Measurements from ENCODE around the gene TLR4.

The TLR4 gene

GRCh38 chr9:117750401-117750800 lies 46.2 kb downstream of the TLR4 start:
- H3K4me3 ChIP-seq (replicated peaks; ENCODE audit: low read depth, low read length), result no peak overlapping the region
- DNase-seq (ENCODE audit: extremely low read depth, insufficient read length), result no peak
- no peaks in the 10 kb centered on the region for H3K36me3 ChIP-seq (ENCODE audit: control insufficient read depth, insufficient read depth, low read length)
- H3K27me3 ChIP-seq (replicated peaks; ENCODE audit: control insufficient read depth, insufficient read depth, low read length), result no peaks in the 10 kb centered on the region
- TF ChIP-seq CTCF (IDR thresholded peaks at IDR 0.05; ENCODE audit: insufficient read depth, low read length, poor library complexity, severe bottlenecking), result no peak

GRCh38 chr9:117752894-117753293 lies 48.7 kb downstream of the TLR4 start:
- no peak for TF ChIP-seq CTCF (IDR thresholded peaks at IDR 0.05; ENCODE audit: insufficient read depth, low read length, poor library complexity, severe bottlenecking)
- Histone ChIP-seq H3K27me3 (replicated peaks; ENCODE audit: control insufficient read depth, insufficient read depth, low read length) (no peaks in the 10 kb centered on the region; the same call in 1 of the 2 replicates), H3K4me3 (replicated peaks; ENCODE audit: low read depth, low read length) (no peak overlapping the region), H3K36me3 (ENCODE audit: control insufficient read depth, insufficient read depth, low read length) (no peaks in the 10 kb centered on the region)
- DNase-seq (ENCODE audit: extremely low read depth, insufficient read length), result no peak

- Histone ChIP-seq H3K4me3 (replicated peaks; ENCODE audit: low read depth, low read length) (no peak overlapping the region), H3K36me3 (ENCODE audit: control insufficient read depth, insufficient read depth, low read length) (no peaks in the 10 kb centered on the region), H3K27me3 (replicated peaks; ENCODE audit: control insufficient read depth, insufficient read depth, low read length) (no peaks in the 10 kb centered on the region; the same call in 1 of the 2 replicates)
- no peak for TF ChIP-seq CTCF (IDR thresholded peaks at IDR 0.05; ENCODE audit: insufficient read depth, low read length, poor library complexity, severe bottlenecking)
- no peak for DNase-seq (ENCODE audit: extremely low read depth, insufficient read length)
Measured at GRCh38 chr9:117757561-117758190, 53.5 kb downstream of the TLR4 start.

GRCh38 chr9:117763314-117763713 lies 59.1 kb downstream of the TLR4 start:
- Histone ChIP-seq H3K27me3 (replicated peaks; ENCODE audit: control insufficient read depth, insufficient read depth, low read length) (no peaks in the 10 kb centered on the region), H3K36me3 (ENCODE audit: control insufficient read depth, insufficient read depth, low read length) (no peaks in the 10 kb centered on the region), H3K4me3 (replicated peaks; ENCODE audit: low read depth, low read length) (no peak overlapping the region)
- DNase-seq (ENCODE audit: extremely low read depth, insufficient read length), result no peak
- TF ChIP-seq CTCF (IDR thresholded peaks at IDR 0.05; ENCODE audit: insufficient read depth, low read length, poor library complexity, severe bottlenecking), result no peak

GRCh38 chr9:117768750-117769395 lies 64.7 kb downstream of the TLR4 start:
- no peaks in the 10 kb centered on the region for H3K36me3 ChIP-seq (ENCODE audit: control insufficient read depth, insufficient read depth, low read length)
- no peak for DNase-seq (ENCODE audit: extremely low read depth, insufficient read length)
- no peak for TF ChIP-seq CTCF (IDR thresholded peaks at IDR 0.05; ENCODE audit: insufficient read depth, low read length, poor library complexity, severe bottlenecking)

More at GRCh38 chr9:117768750-117769395, 64.7 kb downstream of the TLR4 start:
- H3K4me3 ChIP-seq (replicated peaks; ENCODE audit: low read depth, low read length), result no peak overlapping the region
- no peaks in the 10 kb centered on the region for H3K27me3 ChIP-seq (replicated peaks; ENCODE audit: control insufficient read depth, insufficient read depth, low read length)
